Fibroblast of pulmonary artery (primary cell): ENCODE data around the gene ARHGAP23.

Experiments used
- DNase-seq: peaks from one replicate; pipeline ENCODE4 v3.0.0-alpha.2; 2010; ENCODE audit warnings: low read depth
- H3K4me3 ChIP-seq: replicated peaks from 2 replicates; pipeline ENCODE4 v1.5.1; 2011; ENCODE audit warnings: low read depth, mild to moderate bottlenecking, control low read depth, low read length, moderate library complexity
- TF ChIP-seq, protein P1 (sequence below): IDR thresholded peaks from 2 replicates; pipeline ENCODE4 v1.5.1; 2011; ENCODE audit warnings: mild to moderate bottlenecking, control low read depth, low read length, inconsistent platforms; ENCODE audit errors: missing control alignments

The ARHGAP23 gene

DNA sequence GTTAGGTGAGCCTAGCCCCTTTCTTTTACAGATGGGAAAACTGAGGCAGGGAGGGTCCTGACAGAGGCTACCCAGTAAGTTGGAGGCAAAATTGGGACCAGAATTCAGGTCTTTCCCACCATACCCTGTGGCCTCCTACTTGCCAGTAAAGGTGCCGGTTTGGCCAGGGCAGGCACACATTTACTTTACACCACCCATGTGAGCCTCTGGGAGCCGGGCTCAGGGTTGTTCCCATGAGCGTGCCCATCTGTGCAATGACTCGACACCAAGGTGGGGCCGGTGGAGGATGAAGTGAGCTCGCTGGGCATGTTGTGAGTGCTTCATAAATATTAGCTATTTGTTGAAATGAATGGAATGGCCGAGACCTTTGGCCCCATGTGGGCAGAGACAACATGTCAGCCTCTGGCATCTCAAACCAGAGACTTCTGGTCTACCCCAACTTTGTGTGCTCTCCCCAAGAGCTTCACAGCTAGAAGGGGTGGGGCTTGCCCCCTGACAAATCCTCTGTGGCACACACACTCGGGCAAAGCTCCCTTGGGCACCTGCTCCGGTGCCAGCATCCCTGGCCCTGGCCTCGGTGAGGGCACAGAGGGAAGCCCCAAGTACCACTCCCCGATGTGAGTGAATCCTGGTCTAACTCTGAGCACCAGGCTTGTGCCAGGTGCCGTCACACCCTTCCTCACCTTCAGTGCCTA, 117.4 kb downstream of the ARHGAP23 start:
- DNase-seq = no peak
- TF ChIP-seq, protein P1, sequence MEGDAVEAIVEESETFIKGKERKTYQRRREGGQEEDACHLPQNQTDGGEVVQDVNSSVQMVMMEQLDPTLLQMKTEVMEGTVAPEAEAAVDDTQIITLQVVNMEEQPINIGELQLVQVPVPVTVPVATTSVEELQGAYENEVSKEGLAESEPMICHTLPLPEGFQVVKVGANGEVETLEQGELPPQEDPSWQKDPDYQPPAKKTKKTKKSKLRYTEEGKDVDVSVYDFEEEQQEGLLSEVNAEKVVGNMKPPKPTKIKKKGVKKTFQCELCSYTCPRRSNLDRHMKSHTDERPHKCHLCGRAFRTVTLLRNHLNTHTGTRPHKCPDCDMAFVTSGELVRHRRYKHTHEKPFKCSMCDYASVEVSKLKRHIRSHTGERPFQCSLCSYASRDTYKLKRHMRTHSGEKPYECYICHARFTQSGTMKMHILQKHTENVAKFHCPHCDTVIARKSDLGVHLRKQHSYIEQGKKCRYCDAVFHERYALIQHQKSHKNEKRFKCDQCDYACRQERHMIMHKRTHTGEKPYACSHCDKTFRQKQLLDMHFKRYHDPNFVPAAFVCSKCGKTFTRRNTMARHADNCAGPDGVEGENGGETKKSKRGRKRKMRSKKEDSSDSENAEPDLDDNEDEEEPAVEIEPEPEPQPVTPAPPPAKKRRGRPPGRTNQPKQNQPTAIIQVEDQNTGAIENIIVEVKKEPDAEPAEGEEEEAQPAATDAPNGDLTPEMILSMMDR = no peak
- no peak overlapping the region for H3K4me3 ChIP-seq

DNA sequence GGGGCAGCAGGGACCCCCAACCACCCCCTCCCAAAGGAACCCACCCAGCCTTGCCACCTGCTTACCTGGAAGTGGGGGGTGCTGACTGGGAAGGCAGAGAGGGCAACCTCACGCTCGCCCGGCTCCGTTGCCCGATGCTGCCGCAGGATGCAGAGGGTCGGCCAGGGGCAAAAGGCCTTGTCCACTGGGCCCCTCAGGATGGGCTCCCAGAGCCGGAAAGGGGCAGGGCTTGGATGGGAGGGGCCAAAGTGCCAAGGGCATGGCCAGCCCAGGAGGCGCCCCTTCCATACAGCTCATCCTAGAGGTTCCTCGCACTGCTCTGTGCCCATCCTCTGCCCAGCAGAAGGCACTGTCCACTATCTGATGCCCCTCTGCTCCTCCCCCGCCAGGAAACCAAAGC, 118.1 kb downstream of the ARHGAP23 start:
- TF ChIP-seq, protein P1 = no peak
- no peak overlapping the region for H3K4me3 ChIP-seq
- no peak for DNase-seq

DNA sequence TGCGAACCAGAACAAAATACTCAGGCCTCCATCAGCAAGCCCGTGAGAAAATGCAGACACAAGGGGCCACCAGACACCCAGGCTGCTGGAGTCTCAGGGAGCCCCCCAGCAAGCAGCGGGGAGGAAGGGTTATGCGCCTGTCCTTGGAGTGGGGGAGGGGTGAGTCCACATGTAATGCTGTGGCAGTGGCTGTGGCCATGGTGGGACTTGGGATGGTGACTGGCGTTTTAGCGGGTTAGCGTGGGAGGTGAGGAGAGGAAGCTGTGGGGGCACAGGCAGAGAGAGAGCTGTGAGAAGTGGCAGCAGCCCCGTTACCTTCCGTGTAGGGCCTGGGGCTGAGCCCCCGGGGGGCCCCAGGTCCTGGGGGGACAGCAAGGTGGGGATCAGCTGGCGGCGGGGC, 119.2 kb downstream of the ARHGAP23 start:
- H3K4me3 ChIP-seq = no peak overlapping the region
- TF ChIP-seq, protein P1 = no peak
- DNase-seq = no peak

DNA sequence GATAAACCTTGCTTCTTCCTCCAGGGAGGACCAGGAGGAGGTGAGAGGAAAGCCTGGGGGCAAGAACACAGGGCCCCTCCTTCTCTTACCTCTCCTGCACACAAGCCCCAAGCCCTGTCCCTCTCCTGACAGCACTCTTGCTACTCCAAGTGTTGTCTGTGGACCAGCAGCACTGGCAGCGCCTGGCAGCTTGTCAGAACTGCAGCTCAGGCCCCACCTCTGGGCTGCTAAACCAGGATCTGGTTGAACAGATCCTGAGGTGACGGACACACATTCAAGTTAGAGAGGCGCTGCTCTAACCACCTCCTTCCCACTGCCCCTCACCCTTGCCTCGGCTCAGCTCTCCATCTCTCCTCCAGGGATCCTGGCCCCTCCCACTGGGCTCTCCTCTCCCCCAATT, 121.0 kb downstream of the ARHGAP23 start:
- DNase-seq = no peak
- TF ChIP-seq, protein P1 = no peak
- H3K4me3 ChIP-seq = no peak overlapping the region

DNA sequence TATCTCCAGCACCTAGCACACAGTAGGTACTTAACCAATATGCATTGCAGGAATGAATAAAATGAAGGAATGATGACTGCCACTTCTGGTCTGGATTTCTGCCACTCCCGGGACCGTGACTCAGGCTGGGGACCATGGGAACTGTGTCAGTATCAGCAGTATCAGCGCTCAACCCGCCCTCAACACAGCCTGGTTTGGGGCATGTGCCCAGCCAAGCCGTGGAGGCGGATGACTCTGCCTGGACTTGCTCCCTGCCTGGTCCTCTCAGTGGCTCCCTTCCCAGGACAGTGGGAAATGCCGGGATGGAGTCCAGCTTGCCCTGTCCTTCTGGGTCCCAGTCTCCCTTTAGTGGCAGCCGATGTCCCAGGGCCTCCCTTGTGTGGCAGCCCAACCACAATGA, 122.4 kb downstream of the ARHGAP23 start:
- H3K4me3 ChIP-seq = no peak overlapping the region
- TF ChIP-seq, protein P1 = no peak
- DNase-seq = peak; percentile 64

DNA sequence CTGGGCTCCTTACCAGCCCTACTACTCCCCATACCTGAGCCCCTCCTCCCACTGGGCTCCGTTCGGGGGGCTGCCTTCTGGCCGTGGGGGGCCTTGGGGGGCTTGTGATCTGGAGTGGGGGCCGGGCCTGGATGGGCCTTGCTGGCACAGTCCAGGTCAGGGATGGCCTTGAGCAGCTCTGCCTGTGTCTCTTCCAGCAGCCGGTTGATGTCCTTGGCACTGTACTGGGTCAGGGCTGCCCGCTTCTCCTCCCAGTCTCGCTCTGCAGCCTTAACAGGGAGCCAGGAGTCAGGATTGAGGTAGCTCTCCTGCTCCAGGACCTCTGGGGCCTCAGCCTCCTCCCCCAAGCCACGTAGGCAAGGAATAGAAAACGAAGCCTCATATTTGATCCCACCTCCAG, 122.9 kb downstream of the ARHGAP23 start:
- no peak for DNase-seq
- TF ChIP-seq, protein P1 = no peak
- H3K4me3 ChIP-seq = no peak overlapping the region

DNA sequence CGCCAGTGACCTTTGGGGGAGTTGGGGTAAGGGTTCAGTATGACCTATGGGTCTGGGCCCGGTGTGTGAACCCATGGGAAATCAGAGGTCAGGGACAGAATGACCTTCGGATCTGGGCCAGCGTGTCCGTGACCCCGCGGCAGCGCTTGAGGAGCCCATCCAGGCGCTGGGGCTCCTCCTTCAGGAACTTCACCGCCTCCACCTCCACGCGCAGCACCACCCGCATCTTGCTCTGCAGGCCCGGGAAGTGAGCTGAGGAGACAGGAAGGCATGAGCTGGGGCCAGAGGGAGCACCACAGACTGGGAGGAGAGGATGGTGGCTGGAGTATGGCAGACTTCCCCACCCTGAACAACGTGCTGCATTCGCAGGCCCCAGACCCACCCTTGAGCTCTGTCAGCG, 124.1 kb downstream of the ARHGAP23 start:
- H3K4me3 ChIP-seq = no peak overlapping the region
- TF ChIP-seq, protein P1 = no peak
- no peak for DNase-seq
